Measurements from ENCODE around the gene WRNIP1. TPM values are rescaled to one million over a fixed set of nuclear protein-coding genes. Genes with fewer than 3 reads are reported as not detected.

The WRNIP1 gene
- total RNA-seq, 1 experiment from 2014 or later: 78.8 TPM

GRCh38 chr6:2810092-2810671 is 45.0 kb downstream of the WRNIP1 start:
- RAD21 ChIA-PET (ENCODE audit: low non-redundant PET in 1 of 2, low total read pairs in 2 of 2, uncharacterized antibody in 2 of 2, unreplicated experiment in 2 of 2): no interaction called here
- no peaks in the 10 kb centered on the region for H3K27me3 ChIP-seq (ENCODE audit: insufficient read depth, low read length)
- H3K79me2 ChIP-seq (ENCODE audit: insufficient read depth, low read length): no peaks in the 10 kb centered on the region
- peak overlapping the region; percentile 20; the same call in 1 of the 2 replicates for H3K27ac ChIP-seq (ENCODE audit: low read depth, low read length)
- peak overlapping the region; percentile 74 for H3K4me2 ChIP-seq (ENCODE audit: low read length)
- DNase-seq (ENCODE audit: low read depth, low spot score): peak; percentile 96
- peak overlapping the region; percentile 47 for H2AFZ ChIP-seq (ENCODE audit: low read depth, low read length, poor library complexity, severe bottlenecking)
- peak overlapping the region; percentile 48 for H3K9ac ChIP-seq (ENCODE audit: low read length)
- peak; percentile 97 for TF ChIP-seq SP1 (IDR thresholded peaks at IDR 0.05; ENCODE audit: low read depth)
- no peak for TF ChIP-seq CTCF (IDR thresholded peaks at IDR 0.05 in 2 of 3, conservative IDR thresholded peaks at IDR 0.05 in 1 of 3; ENCODE audit: borderline replicate concordance in 1 of 3, insufficient read depth in 1 of 3, low read depth in 2 of 3, low read length in 2 of 3)
- TF ChIP-seq ZFX (IDR thresholded peaks at IDR 0.05): no peak
- peak; percentile 90 for TF ChIP-seq CBX3 (IDR thresholded peaks at IDR 0.05; ENCODE audit: low read depth)
- TF ChIP-seq CEBPB (IDR thresholded peaks at IDR 0.05; ENCODE audit: low read depth): peak; percentile 91
- TF ChIP-seq POLR2A (IDR thresholded peaks at IDR 0.05; ENCODE audit: borderline replicate concordance, extremely low read depth, insufficient read depth, insufficient read length): no peak
- no peak for TF ChIP-seq YY1 (IDR thresholded peaks at IDR 0.05; ENCODE audit: extremely low read depth, insufficient replicate concordance, low read depth, low read length)
- TF ChIP-seq JUND (IDR thresholded peaks at IDR 0.05): peak; percentile 93
- TF ChIP-seq, protein P1, sequence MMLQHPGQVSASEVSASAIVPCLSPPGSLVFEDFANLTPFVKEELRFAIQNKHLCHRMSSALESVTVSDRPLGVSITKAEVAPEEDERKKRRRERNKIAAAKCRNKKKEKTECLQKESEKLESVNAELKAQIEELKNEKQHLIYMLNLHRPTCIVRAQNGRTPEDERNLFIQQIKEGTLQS (IDR thresholded peaks at IDR 0.05): no peak; the same call in 1 of the 2 replicates
- no peak; the same call in none of the 2 replicates for TF ChIP-seq RAD21 (IDR thresholded peaks at IDR 0.05; ENCODE audit: low read depth)
- peak; percentile 66 for TF ChIP-seq POLR2AphosphoS5 (IDR thresholded peaks at IDR 0.05; ENCODE audit: low read depth, low read length)
- TF ChIP-seq FOSL1 (IDR thresholded peaks at IDR 0.05; ENCODE audit: low read depth): peak; percentile 99
- TF ChIP-seq SIN3A (IDR thresholded peaks at IDR 0.05; ENCODE audit: low read depth): peak; percentile 97
- TF ChIP-seq, protein P2, sequence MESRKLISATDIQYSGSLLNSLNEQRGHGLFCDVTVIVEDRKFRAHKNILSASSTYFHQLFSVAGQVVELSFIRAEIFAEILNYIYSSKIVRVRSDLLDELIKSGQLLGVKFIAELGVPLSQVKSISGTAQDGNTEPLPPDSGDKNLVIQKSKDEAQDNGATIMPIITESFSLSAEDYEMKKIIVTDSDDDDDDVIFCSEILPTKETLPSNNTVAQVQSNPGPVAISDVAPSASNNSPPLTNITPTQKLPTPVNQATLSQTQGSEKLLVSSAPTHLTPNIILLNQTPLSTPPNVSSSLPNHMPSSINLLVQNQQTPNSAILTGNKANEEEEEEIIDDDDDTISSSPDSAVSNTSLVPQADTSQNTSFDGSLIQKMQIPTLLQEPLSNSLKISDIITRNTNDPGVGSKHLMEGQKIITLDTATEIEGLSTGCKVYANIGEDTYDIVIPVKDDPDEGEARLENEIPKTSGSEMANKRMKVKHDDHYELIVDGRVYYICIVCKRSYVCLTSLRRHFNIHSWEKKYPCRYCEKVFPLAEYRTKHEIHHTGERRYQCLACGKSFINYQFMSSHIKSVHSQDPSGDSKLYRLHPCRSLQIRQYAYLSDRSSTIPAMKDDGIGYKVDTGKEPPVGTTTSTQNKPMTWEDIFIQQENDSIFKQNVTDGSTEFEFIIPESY (IDR thresholded peaks at IDR 0.05; ENCODE audit: extremely low read depth, insufficient replicate concordance, low read length): peak; percentile 48
- no peak for TF ChIP-seq EZH2 (IDR thresholded peaks at IDR 0.05)
- peak; percentile 87 for TF ChIP-seq SRF (IDR thresholded peaks at IDR 0.05; ENCODE audit: low read depth)
- 0 out of 2 replicates have a peak, but pooled peaks have one; percentile 13 for TF ChIP-seq EGR1 (IDR thresholded peaks at IDR 0.05; ENCODE audit: low read depth)
- TF ChIP-seq, protein P3, sequence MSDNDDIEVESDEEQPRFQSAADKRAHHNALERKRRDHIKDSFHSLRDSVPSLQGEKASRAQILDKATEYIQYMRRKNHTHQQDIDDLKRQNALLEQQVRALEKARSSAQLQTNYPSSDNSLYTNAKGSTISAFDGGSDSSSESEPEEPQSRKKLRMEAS (IDR thresholded peaks at IDR 0.05): peak; percentile 78
- BruUV-seq (replicated peaks): no TSS peak
- no peaks in the 10 kb centered on the region for H3K9me3 ChIP-seq (ENCODE audit: control insufficient read depth in 1 of 2, insufficient read depth in 1 of 2, low read depth in 1 of 2, low read length in 2 of 2)
- H4K20me1 ChIP-seq (ENCODE audit: insufficient read depth): no peaks in the 10 kb centered on the region
- H3K4me3 ChIP-seq (replicated peaks in 1 of 2; ENCODE audit: low read depth in 1 of 2, low read length in 2 of 2): peak overlapping the region; percentile 10 to 23; a peak in 3 of 4 replicates
- H3K9me2 ChIP-seq (ENCODE audit: insufficient read depth): no peaks in the 10 kb centered on the region
- peak; percentile 96 for ATAC-seq
- intact Hi-C loops (cut with micrococcal nuclease): loop anchor here (1.0 kb wide), 1 partner anchor 32 kb away; no protein-coding TSS in a partner anchor
- H3K36me3 ChIP-seq (ENCODE audit: control insufficient read depth in 1 of 2, insufficient read depth in 2 of 2, low read length in 2 of 2): no peaks in the 10 kb centered on the region
- POLR2A ChIA-PET: interaction anchor here (1.0 to 1.5 kb wide), 2 partner anchors 31 to 47 kb away, joined by 4 to 6 read pairs; partner anchors contain the start of gene SERPINB1
- peaks cover 14 to 34% of the 10 kb centered on the region in 2 experiments for H3K4me1 ChIP-seq (ENCODE audit: control insufficient read depth in 1 of 2, insufficient read depth in 2 of 2, low read length in 2 of 2)
- CTCF ChIA-PET: no interaction called here

Data from HCT116 (cell line).